DND-41 (cell line): ENCODE data around the gene PRKCE.

ENCODE experiments used
- ATAC-seq: fragments of 200-7000 bp; cut with Tn5 transposase; 3 replicates; pipeline ENCODE4 v1.9.1; 2021; ENCODE audit warnings: low read depth; ENCODE audit not compliant: insufficient read depth
- DNase-seq: peaks from one replicate; pipeline ENCODE4 v3.0.0-alpha.2; 2020
- H2AFZ ChIP-seq: 2 replicates; pipeline ENCODE4 v1.6.0; 2012; ENCODE audit warnings: low read depth, low read length
- H3K27ac ChIP-seq: 2 replicates; pipeline ENCODE4 v1.5.1; 2012; ENCODE audit warnings: low read length, inconsistent platforms
- H3K27me3 ChIP-seq: fragments of 200-600 bp; sonication (generic); 2 replicates; pipeline ENCODE4 v1.6.0; 2012; ENCODE audit warnings: low read length, mild to moderate bottlenecking, inconsistent platforms; ENCODE audit not compliant: insufficient read depth, poor library complexity
- H3K36me3 ChIP-seq: 2 replicates; pipeline ENCODE4 v1.5.1; 2012; ENCODE audit warnings: low read length, inconsistent platforms; ENCODE audit not compliant: insufficient read depth
- H3K4me1 ChIP-seq: 2 replicates; pipeline ENCODE4 v1.5.1; 2012; ENCODE audit warnings: mild to moderate bottlenecking, low read length; ENCODE audit not compliant: insufficient read depth
- H3K4me2 ChIP-seq: 2 replicates; pipeline ENCODE4 v1.6.0; 2012; ENCODE audit warnings: mild to moderate bottlenecking, moderate library complexity, low read length, inconsistent platforms; ENCODE audit not compliant: insufficient read depth
- H3K4me3 ChIP-seq, 2 experiments: fragments of 200-600 bp in 1 of 2; shearing (Covaris generic) in 1 of 2; 2 replicates each; pipeline ENCODE4 v1.5.1; 2012 to 2016; ENCODE audit warnings: inconsistent platforms in 2 of 2, low read length in 2 of 2, mild to moderate bottlenecking in 2 of 2, low read depth in 1 of 2, moderate library complexity in 1 of 2
- H3K79me2 ChIP-seq: 2 replicates; pipeline ENCODE4 v1.6.0; 2012; ENCODE audit warnings: low read length, inconsistent platforms; ENCODE audit not compliant: insufficient read depth
- H3K9ac ChIP-seq: 2 replicates; pipeline ENCODE4 v1.6.0; 2012; ENCODE audit warnings: low read depth, mild to moderate bottlenecking, inconsistent platforms, low read length, moderate library complexity
- H3K9me3 ChIP-seq: 2 replicates; pipeline ENCODE4 v1.5.1; 2012; ENCODE audit warnings: low read length, moderate library complexity, mild to moderate bottlenecking, inconsistent platforms; ENCODE audit not compliant: insufficient read depth, severe bottlenecking
- H4K20me1 ChIP-seq: 2 replicates; pipeline ENCODE4 v1.6.0; 2012; ENCODE audit warnings: low read length; ENCODE audit not compliant: insufficient read depth
- CTCF ChIP-seq: IDR thresholded peaks from 2 replicates; pipeline ENCODE4 v1.5.1; 2012; ENCODE audit warnings: borderline replicate concordance, low read length, moderate library complexity, mild to moderate bottlenecking; ENCODE audit not compliant: poor library complexity, severe bottlenecking; ENCODE audit errors: extremely low read depth
- EZH2 ChIP-seq: IDR thresholded peaks from 3 replicates; pipeline ENCODE4 v1.6.1; 2012; ENCODE audit warnings: borderline replicate concordance, low read depth, mild to moderate bottlenecking, moderate library complexity, low read length, inconsistent platforms; ENCODE audit not compliant: severe bottlenecking

The PRKCE gene

GRCh38 chr2:46003903-46004473, 352.5 kb downstream of the PRKCE start:
- TF ChIP-seq CTCF, result no peak
- no peak for TF ChIP-seq EZH2
- Histone ChIP-seq H3K4me2 (no peak overlapping the region), H3K4me3 (no peak overlapping the region), H4K20me1 (no peaks in the 10 kb centered on the region), H3K27me3 (no peaks in the 10 kb centered on the region), H2AFZ (no peak overlapping the region), H3K9ac (no peak overlapping the region), H3K27ac (no peak overlapping the region), H3K9me3 (no peaks in the 10 kb centered on the region), H3K36me3 (peaks cover 16% of the 10 kb centered on the region; the same call in 1 of the 2 replicates), H3K4me1 (no peaks in the 10 kb centered on the region), H3K79me2 (no peaks in the 10 kb centered on the region)
- DNase-seq (no peak), ATAC-seq (no peak)

GRCh38 chr2:46006473-46007025, 355.1 kb downstream of the PRKCE start:
- Histone ChIP-seq H3K9me3 (no peaks in the 10 kb centered on the region), H2AFZ (no peak overlapping the region), H3K4me3 (no peak overlapping the region), H3K9ac (no peak overlapping the region), H3K36me3 (peaks cover 18% of the 10 kb centered on the region; the same call in 1 of the 2 replicates), H3K27me3 (no peaks in the 10 kb centered on the region), H3K4me1 (no peaks in the 10 kb centered on the region), H3K27ac (no peak overlapping the region), H4K20me1 (no peaks in the 10 kb centered on the region), H3K79me2 (no peaks in the 10 kb centered on the region), H3K4me2 (no peak overlapping the region)
- TF ChIP-seq CTCF (no peak), EZH2 (no peak)
- no peak for ATAC-seq
- no peak for DNase-seq

GRCh38 chr2:46007412-46007811, 355.9 kb downstream of the PRKCE start:
- Histone ChIP-seq H4K20me1 (no peaks in the 10 kb centered on the region), H3K4me1 (no peaks in the 10 kb centered on the region), H3K9me3 (no peaks in the 10 kb centered on the region), H3K4me3 (no peak overlapping the region), H3K79me2 (no peaks in the 10 kb centered on the region), H2AFZ (no peak overlapping the region), H3K27ac (no peak overlapping the region), H3K9ac (no peak overlapping the region), H3K36me3 (peaks cover 15% of the 10 kb centered on the region; the same call in 1 of the 2 replicates), H3K4me2 (no peak overlapping the region), H3K27me3 (no peaks in the 10 kb centered on the region)
- TF ChIP-seq CTCF (no peak), EZH2 (no peak)
- no peak for DNase-seq
- no peak for ATAC-seq
